ENCODE results near the gene COL1A2. TPM values are rescaled to one million over a fixed set of nuclear protein-coding genes. Genes with fewer than 3 reads are reported as not detected.

COL1A2 gene
- total RNA-seq, 1 experiment from 2014 or later, result 81.2 TPM

GRCh38 chr7:94374231-94374630 is 20.5 kb upstream of the COL1A2 start:
- ChIA-PET CTCF (interaction anchor here (1.5 to 3.4 kb wide), 2 partner anchors 21 to 73 kb away, joined by 8 to 36 read pairs; partner anchors contain the start of gene COL1A2), POLR2A (interaction anchor here (1.4 to 1.9 kb wide), 2 partner anchors 20 to 21 kb away, joined by 4 to 10 read pairs; partner anchors contain the start of gene COL1A2)
- ATAC-seq (peak; percentile 88), DNase-seq (ENCODE audit: low spot score) (peak; percentile 43)
- Mint-ChIP-seq H3K27ac (peak overlapping the region; percentile 91; the same call in 1 of the 2 replicates), H3K36me3 (no peaks in the 10 kb centered on the region), H3K9me3 (peaks cover 12% of the 10 kb centered on the region), H3K27me3 (ENCODE audit: low read depth) (no peaks in the 10 kb centered on the region), H3K4me1 (peaks cover 24% of the 10 kb centered on the region), H3K4me3 (no peak overlapping the region; the same call in 1 of the 2 replicates)
- TF ChIP-seq FOXK1 (CRISPR knock-in tag; IDR thresholded peaks at IDR 0.05) (no peak), E2F5 (CRISPR knock-in tag; IDR thresholded peaks at IDR 0.05) (no peak), E2F1 (CRISPR knock-in tag; IDR thresholded peaks at IDR 0.05) (no peak), ATF3 (CRISPR knock-in tag; conservative IDR thresholded peaks at IDR 0.05) (no peak), TP53 (CRISPR knock-in tag; IDR thresholded peaks at IDR 0.05) (no peak), MXD4 (CRISPR knock-in tag; IDR thresholded peaks at IDR 0.05; ENCODE audit: borderline replicate concordance) (no peak), CTCF (IDR thresholded peaks at IDR 0.05) (no peak), ATF6 (CRISPR knock-in tag; IDR thresholded peaks at IDR 0.05) (no peak), ZSCAN18 (CRISPR knock-in tag; IDR thresholded peaks at IDR 0.05) (no peak), SMAD4 (CRISPR knock-in tag; IDR thresholded peaks at IDR 0.05) (no peak), ATF2 (CRISPR knock-in tag; IDR thresholded peaks at IDR 0.05; ENCODE audit: borderline replicate concordance, low read depth) (no peak), HMGXB4 (CRISPR knock-in tag; IDR thresholded peaks at IDR 0.05) (no peak), SMAD3 (CRISPR knock-in tag; IDR thresholded peaks at IDR 0.05; ENCODE audit: borderline replicate concordance) (no peak), EMX1 (CRISPR knock-in tag; IDR thresholded peaks at IDR 0.05) (no peak), ETV6 (CRISPR knock-in tag; IDR thresholded peaks at IDR 0.05) (no peak), AR (CRISPR knock-in tag; IDR thresholded peaks at IDR 0.05) (no peak), ZNF263 (CRISPR knock-in tag; IDR thresholded peaks at IDR 0.05; ENCODE audit: low read depth) (no peak), SOX15 (CRISPR knock-in tag; IDR thresholded peaks at IDR 0.05) (no peak), NR1H2 (CRISPR knock-in tag; IDR thresholded peaks at IDR 0.05) (no peak), MAX (CRISPR knock-in tag; IDR thresholded peaks at IDR 0.05) (no peak)

All from WTC11 (cell line).